Kidney glomerular epithelial cell (primary cell): ENCODE results near the gene CDT1.

ENCODE experiments used
- DNase-seq: peaks from one replicate; lab custom pipeline; 2025; lab: John Stamatoyannopoulos, UW

CDT1 gene

DNA sequence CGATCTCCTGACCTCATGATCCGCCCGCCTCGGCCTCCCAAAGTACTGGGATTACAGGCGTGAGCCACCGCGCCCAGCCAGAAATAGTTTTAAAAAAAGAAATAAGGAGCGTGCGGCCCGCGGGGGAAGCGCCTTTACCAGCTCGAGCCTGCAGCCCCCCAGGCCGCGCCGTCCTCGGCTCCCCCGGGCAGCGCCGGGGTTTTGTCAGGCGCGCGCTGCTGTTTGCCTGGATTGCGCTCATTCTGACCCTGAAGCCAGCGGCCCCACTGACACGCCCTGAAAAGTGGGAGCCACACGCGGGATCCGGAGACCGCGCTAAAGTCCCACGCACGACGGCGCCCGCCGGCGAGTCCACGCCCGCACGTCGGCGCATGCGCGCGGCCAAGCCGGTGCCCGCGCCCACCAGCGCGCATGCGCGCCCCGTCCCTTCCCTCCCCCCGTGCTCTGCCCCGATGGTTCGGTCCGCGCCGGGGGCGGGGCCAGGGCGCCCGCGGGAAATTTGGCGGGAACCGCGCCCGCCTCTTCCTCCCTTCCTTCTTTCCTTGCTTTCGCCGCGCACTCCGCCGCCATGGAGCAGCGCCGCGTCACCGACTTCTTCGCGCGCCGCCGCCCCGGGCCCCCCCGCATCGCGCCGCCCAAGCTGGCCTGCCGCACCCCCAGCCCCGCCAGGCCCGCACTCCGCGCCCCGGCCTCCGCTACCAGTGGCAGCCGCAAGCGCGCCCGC is at the start of gene CDT1:
Gene CDT1 (plus strand): TSS at position 526 of the 724 bp plus-strand sequence. CDS start 43 bp downstream, at position 569.
- peak; percentile 32 for DNase-seq

DNA sequence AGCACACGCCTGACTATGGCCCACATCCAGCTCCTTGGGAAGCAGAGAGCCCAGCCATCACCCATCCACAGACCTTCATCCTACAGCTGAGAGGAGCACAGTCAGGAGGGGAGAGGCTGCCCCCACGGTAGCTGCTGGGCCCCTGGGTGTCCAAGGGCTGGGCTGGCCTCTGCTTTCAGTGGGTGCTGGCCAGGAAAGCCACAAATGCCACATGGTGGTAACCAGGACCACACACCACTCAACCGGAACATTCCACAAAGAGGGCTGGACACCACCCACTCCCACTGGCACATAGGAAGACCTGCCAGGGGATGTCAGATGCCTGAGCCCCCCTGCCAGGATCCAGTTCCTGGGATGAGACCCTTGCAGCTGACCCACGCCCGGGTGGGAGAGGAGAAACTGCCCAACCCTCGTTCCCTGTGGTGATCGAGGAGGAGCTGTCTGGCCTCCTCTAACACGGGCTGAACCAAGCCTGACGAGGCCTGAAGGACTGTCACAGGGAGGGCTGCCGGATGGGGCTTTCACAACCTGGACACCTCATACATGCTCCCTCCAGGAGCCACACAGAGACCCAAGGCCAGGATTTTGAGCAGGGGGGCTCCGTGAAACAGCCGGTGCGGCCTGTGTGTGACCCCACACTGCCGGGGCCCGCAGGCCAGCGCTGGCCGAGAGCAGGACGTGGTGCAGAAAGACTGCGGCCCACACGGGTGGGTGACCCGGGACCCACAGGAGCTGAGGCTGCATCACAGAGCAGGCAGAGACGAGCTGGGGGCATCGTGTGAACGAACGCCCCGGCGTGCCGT is 49.3 kb upstream of the CDT1 start:
- no peak for DNase-seq

DNA sequence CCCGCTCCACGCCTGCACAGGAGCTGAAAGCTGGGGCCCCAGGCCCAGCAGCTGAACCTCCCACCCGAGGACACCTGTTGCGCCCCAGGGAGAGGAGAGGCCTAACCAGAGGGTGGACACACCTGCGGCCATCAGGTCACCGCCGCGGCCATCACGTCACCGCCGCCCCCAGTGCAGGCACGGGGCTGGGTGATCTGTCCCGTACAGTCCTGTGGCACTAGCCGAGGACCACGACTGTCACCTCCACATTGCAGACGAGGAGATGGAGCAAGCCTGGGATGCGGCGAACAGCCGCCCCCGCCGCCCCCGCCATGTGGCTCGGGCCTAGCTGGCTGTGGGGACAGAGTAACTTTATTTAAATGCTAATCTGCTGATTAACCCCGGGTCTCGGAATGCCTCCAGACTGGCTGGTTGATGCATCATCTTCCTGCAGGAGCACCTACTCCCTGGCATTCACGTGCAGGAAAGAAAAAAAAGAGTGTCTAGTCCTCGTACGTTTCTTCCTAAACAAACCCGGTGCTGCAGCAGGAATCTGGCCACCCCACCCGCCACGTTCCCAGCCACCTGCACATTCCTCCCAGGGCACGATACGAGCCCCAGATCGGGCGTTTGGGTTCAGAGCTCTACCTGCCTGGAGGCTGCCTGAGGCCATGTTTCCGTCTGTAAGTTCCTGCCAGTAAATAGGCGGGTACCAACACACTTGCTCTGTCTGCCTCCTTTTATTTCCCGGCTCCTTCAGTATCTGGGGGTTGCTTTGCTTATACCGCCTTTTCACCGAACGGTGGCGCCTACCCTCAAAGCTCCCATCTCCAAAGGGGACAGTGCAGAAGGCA is 48.5 kb upstream of the CDT1 start:
- peak; percentile 15 for DNase-seq

GRCh38 chr16:88755745-88756443 is 47.7 kb upstream of the CDT1 start:
- no peak for DNase-seq

- no peak for DNase-seq
Observed at GRCh38 chr16:88758227-88758943, 45.2 kb upstream of the CDT1 start.

GRCh38 chr16:88758944-88759244 is 44.7 kb upstream of the CDT1 start:
- no peak for DNase-seq

GRCh38 chr16:88759245-88759975 is 44.2 kb upstream of the CDT1 start:
- DNase-seq: no peak

GRCh38 chr16:88759976-88760350 is 43.6 kb upstream of the CDT1 start:
- no peak for DNase-seq

- no peak for DNase-seq
Observed at GRCh38 chr16:88760424-88761142, 43.0 kb upstream of the CDT1 start.

- no peak for DNase-seq
Observed at GRCh38 chr16:88761143-88761534, 42.5 kb upstream of the CDT1 start.

GRCh38 chr16:88761830-88762229 is 41.8 kb upstream of the CDT1 start:
- no peak for DNase-seq

GRCh38 chr16:88762258-88762870 is 41.2 kb upstream of the CDT1 start:
- DNase-seq: no peak

GRCh38 chr16:88762941-88763340 is 40.6 kb upstream of the CDT1 start:
- no peak for DNase-seq

- peak; percentile 52 for DNase-seq
Observed at GRCh38 chr16:88763502-88764053, 40.0 kb upstream of the CDT1 start.

GRCh38 chr16:88764080-88764479 is 39.5 kb upstream of the CDT1 start:
- no peak for DNase-seq

DNA sequence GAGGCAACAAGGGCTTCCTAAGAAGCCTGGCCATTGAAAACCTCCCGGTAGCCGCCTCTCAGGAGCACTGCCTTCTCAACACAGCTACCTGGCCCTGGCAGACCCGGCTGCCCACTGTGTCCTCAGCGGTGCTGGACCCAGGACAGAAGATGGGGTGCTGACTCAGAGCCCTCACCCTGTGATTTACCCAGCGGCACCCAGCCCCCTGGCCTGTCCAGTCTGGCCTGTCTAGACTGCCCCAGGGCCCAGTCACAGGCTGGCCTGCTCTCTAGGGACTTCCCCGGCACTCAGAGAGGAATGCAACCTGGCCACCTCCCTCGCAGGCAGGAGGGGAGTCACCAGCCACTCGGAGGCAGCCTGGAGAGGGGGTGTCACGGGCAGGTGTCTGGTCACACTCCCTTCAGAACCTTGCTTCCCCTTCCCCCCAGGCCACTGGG is 38.7 kb upstream of the CDT1 start:
- DNase-seq: peak; percentile 61

DNA sequence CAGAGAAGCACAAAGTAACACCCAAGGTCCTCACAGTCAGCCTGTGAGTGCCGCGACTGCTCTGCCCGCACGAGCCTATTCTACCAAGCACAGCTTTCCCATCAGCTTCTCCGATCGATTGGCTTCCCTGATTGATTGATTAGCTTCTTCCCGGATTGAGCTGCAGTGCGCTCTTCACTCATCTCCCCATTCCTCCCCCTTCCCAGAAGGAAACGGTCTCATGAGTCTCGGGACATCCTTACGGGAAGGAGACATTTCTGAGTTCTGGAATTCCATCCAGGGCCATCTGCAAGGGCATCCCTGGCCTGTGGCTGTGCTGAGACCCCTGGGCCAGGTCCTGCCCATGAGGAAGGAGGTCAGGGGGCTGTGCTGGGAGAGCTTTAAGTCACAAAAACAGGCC is 36.6 kb upstream of the CDT1 start:
- DNase-seq: no peak

GRCh38 chr16:88767546-88768070 is 36.0 kb upstream of the CDT1 start:
- DNase-seq: no peak
